Epithelial cell of alveolus of lung (primary cell): ENCODE results near the gene TRPM2. TPM values are rescaled to one million over a fixed set of nuclear protein-coding genes. Genes with fewer than 3 reads are reported as not detected.

Source experiments
- total RNA-seq: library from RNA; depleted of rRNA; stranded (reverse); fragments of >200 nt; gene quantifications from 2 replicates; pipeline ENCODE4 v1.2.1, GENCODE V29; 2015

The TRPM2 gene
- total RNA-seq = not detected in 2 replicates

GRCh38 chr21:44353191-44353970 is at the start of gene TRPM2:
Gene TRPM2, plus strand, starts transcription at chr21:44353621. Its CDS starts 80 bp downstream, at chr21:44353701.

GRCh38 chr21:44338971-44339910 is 14.2 kb upstream of the TRPM2 start, which contains the start of gene CFAP410:
Gene CFAP410, minus strand, starts transcription at chr21:44339390. Its CDS starts 196 bp downstream, at chr21:44339194.

GRCh38 chr21:44454747-44455523 is 101.5 kb downstream of the TRPM2 start, which contains the start of gene LRRC3:
Gene LRRC3, plus strand, starts transcription at chr21:44455510. Its CDS starts 1,135 bp downstream, at chr21:44456645.

Other genes with a start within 250 kb of the TRPM2 start
- 4.8 and 8.2 TPM in 2 replicates for gene PWP2, start 246.2 kb upstream of the TRPM2 start, total RNA-seq
- gene GATD3, start 219.9 kb upstream of the TRPM2 start, total RNA-seq = 5.7 and 14.9 TPM in 2 replicates
- 0.40 TPM in 1 of 2 replicates, not detected in the other for gene ICOSLG, start 112.7 kb upstream of the TRPM2 start, total RNA-seq
- gene DNMT3L, start 91.7 kb upstream of the TRPM2 start, total RNA-seq = not detected in 2 replicates
- gene AIRE, start 67.7 kb upstream of the TRPM2 start, total RNA-seq = 0.08 TPM in 1 of 2 replicates, not detected in the other
- gene PFKL, start 53.6 kb upstream of the TRPM2 start, total RNA-seq = 113 and 148 TPM in 2 replicates
- 11.5 and 13.5 TPM in 2 replicates for gene CFAP410, start 14.2 kb upstream of the TRPM2 start, total RNA-seq
- gene LRRC3, start 101.9 kb downstream of the TRPM2 start, total RNA-seq = 0.64 and 1.0 TPM in 2 replicates
- not detected in 2 replicates for gene KRTAP10-1, start 186.6 kb downstream of the TRPM2 start, total RNA-seq
- gene KRTAP10-2, start 197.9 kb downstream of the TRPM2 start, total RNA-seq = not detected in 2 replicates
- not detected in 2 replicates for gene KRTAP10-3, start 205.2 kb downstream of the TRPM2 start, total RNA-seq
- gene KRTAP10-4, start 220.1 kb downstream of the TRPM2 start, total RNA-seq = not detected in 2 replicates
- gene KRTAP10-5, start 227.0 kb downstream of the TRPM2 start, total RNA-seq = not detected in 2 replicates
- not detected in 2 replicates for gene KRTAP10-6, start 238.9 kb downstream of the TRPM2 start, total RNA-seq
- gene KRTAP10-7, start 247.0 kb downstream of the TRPM2 start, total RNA-seq = not detected in 2 replicates